NCI-H146 (cell line): ENCODE results near the gene ACMSD.
"Not testable (repeated sequence)": the region's sequence is repeated elsewhere in the genome, so short reads cannot be mapped to it uniquely, and the experiment has no call there.

Experiments used
- DNase-seq: peaks from one replicate; lab custom pipeline; 2025; lab: John Stamatoyannopoulos, UW

The ACMSD gene

GRCh38 chr2:134838143-134838620, at the start of gene ACMSD:
TSS of gene ACMSD (plus strand) at chr2:134838616. CDS start at chr2:134838683, 67 bp downstream.
- DNase-seq = no peak

GRCh38 chr2:134790487-134790886, 47.9 kb upstream of the ACMSD start:
- DNase-seq = no peak

GRCh38 chr2:134791616-134792015, 46.8 kb upstream of the ACMSD start:
- no peak for DNase-seq

- peak; percentile 13 for DNase-seq
Measured at GRCh38 chr2:134792186-134792585, 46.2 kb upstream of the ACMSD start.

- no peak for DNase-seq
Measured at GRCh38 chr2:134795765-134796164, 42.7 kb upstream of the ACMSD start.

GRCh38 chr2:134796373-134796772, 42.0 kb upstream of the ACMSD start:
- no peak for DNase-seq

- no peak for DNase-seq
Measured at GRCh38 chr2:134799936-134800335, 38.5 kb upstream of the ACMSD start.

- DNase-seq = no peak
Measured at GRCh38 chr2:134800341-134800740, 38.1 kb upstream of the ACMSD start.

- not testable (repeated sequence) for DNase-seq
Measured at GRCh38 chr2:134803609-134804405, 34.6 kb upstream of the ACMSD start.

GRCh38 chr2:134815741-134816140, 22.7 kb upstream of the ACMSD start:
- peak; percentile 40 for DNase-seq

GRCh38 chr2:134818321-134818720, 20.1 kb upstream of the ACMSD start:
- no peak for DNase-seq

GRCh38 chr2:134819334-134819733, 19.1 kb upstream of the ACMSD start:
- no peak for DNase-seq

- DNase-seq = no peak
Measured at GRCh38 chr2:134823431-134823830, 15.0 kb upstream of the ACMSD start.

- DNase-seq = no peak
Measured at GRCh38 chr2:134823832-134824231, 14.6 kb upstream of the ACMSD start.

- not testable (repeated sequence) for DNase-seq
Measured at GRCh38 chr2:134825716-134826115, 12.7 kb upstream of the ACMSD start.

GRCh38 chr2:134835471-134835870, 2.9 kb upstream of the ACMSD start:
- DNase-seq = no peak

GRCh38 chr2:134836986-134837385, 1.4 kb upstream of the ACMSD start:
- DNase-seq = no peak

GRCh38 chr2:134839649-134840048, 1.2 kb downstream of the ACMSD start:
- no peak for DNase-seq

- no peak for DNase-seq
Measured at GRCh38 chr2:134842930-134843490, 4.6 kb downstream of the ACMSD start.

GRCh38 chr2:134843968-134844367, 5.6 kb downstream of the ACMSD start:
- DNase-seq = no peak

GRCh38 chr2:134845028-134845427, 6.6 kb downstream of the ACMSD start:
- no peak for DNase-seq

GRCh38 chr2:134845719-134846118, 7.3 kb downstream of the ACMSD start:
- DNase-seq = no peak

- no peak for DNase-seq
Measured at GRCh38 chr2:134846213-134846612, 7.8 kb downstream of the ACMSD start.

- not testable (repeated sequence) for DNase-seq
Measured at GRCh38 chr2:134847582-134847981, 9.2 kb downstream of the ACMSD start.
